ENCODE data around the gene HTR2B.

GRCh38 chr2:231065966-231066365 lies 58.9 kb downstream of the HTR2B start:
- TF ChIP-seq EZH2 (IDR thresholded peaks at IDR 0.05; ENCODE audit: insufficient read depth, poor library complexity, severe bottlenecking) (no peak), EZH2phosphoT487 (IDR thresholded peaks at IDR 0.05; ENCODE audit: insufficient read depth, low read depth) (no peak)

All from GM23248 (cell line).